NCI-H2171 (cell line): ENCODE results near the gene ZDHHC1.
A peak's percentile ranks its signal among the peaks of the same experiment; 100 is the strongest.

ENCODE experiments used
- DNase-seq: peaks from one replicate; lab custom pipeline; 2025; lab: John Stamatoyannopoulos, UW

ZDHHC1 gene

DNA sequence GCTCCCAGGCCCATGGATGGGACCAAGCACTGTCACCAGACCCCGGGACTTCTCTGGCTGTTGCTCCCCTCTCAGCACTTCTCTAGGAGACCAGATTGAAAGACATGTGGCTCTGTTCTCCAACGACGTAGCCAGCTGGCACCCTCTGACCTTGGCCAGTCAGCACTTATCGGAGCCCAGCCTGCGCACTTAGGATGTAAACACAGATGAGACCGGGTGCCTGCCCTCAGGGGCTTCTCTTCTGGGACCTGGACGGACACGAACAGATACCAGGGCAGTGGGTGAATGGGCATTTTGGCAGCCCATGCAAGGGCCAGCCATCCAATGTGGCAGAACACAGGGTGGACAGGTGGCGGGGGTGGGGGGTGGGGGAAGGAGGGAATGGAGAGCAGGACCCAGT, 6.6 kb downstream of the ZDHHC1 start:
- DNase-seq: no peak

GRCh38 chr16:67407788-67408452, 8.4 kb downstream of the ZDHHC1 start:
- no peak for DNase-seq

DNA sequence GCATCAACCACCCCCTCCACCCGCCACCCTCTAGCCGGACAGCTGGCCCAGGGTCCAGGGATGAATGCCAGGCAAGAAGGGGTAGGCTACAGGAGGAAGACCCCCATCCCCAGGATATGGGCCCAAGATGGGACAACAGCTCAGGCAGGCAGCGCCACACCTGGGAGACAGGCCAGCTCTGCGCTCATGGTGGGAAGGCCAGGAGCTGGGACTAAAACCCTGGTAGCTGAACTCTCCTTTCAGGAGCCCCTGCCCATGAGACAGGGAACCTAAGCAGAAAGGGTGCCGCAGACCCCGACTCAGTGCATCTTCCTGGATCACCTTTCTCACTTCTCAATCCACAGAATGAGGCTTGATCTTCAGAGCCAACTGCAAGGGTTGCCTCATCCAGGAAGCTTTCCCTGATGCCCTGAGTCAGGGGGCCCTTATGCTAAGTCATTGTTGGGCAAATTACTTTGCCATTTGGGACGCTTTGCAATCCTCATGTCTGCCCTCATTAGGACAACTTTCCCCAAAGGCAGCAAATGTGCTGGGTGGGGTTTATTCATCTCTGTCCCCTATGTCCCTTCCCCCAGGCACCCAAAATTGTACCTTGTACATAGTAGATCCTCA, 9.0 kb downstream of the ZDHHC1 start:
- DNase-seq: no peak

DNA sequence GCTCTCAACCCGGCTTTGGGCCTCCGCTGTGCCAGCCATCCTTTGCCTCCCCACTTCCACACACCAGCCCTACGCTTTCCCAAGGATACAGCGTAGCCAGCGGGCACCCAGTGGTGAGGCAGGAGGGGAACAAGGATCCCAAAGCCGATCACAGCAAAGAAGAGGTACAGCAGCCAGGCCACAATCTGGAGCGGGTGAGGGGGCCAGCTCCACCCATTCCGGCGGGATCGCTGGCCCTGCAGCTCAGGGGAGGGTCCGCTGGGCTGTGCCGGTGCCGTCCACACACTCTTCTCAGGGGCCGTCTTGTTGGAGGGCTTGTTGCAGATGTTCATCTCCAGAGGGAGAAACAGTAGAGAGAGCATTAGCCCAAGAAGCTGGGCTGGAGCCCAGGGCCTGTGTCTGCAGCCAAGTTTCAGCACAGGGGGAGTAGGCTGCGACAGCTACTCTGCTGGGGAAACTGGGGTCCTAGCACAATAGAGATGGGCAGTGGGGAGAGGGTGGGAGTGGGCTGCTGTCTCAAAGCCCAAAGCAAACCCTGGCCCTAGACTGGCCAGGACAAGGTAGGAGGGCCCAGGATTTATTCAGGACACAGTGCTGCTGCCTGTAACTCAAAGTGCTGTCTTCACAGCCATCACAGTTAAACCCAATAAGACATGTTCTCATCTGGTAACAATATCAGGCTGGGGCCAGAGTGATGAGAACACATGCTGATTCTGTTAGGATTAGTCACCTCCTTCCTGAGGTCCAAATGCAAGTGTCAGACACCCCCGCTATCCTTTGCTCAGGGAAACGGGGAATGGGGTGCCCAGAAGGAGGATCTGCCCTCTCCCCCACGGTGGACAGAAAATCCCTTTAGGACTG, 9.9 kb downstream of the ZDHHC1 start:
- DNase-seq: no peak

- DNase-seq: no peak
These were observed 10.9 kb downstream of the ZDHHC1 start for GRCh38 chr16:67405336-67405735.

GRCh38 chr16:67404740-67405226, 11.5 kb downstream of the ZDHHC1 start:
- no peak for DNase-seq

- no peak for DNase-seq
These were observed 12.2 kb downstream of the ZDHHC1 start for GRCh38 chr16:67403976-67404555.

- DNase-seq: no peak
These were observed 15.4 kb downstream of the ZDHHC1 start for GRCh38 chr16:67400901-67401300.

GRCh38 chr16:67399749-67400704, 16.2 kb downstream of the ZDHHC1 start:
- DNase-seq: peak; percentile 9

- DNase-seq: no peak
These were observed 17.0 kb downstream of the ZDHHC1 start for GRCh38 chr16:67399218-67399733.

- no peak for DNase-seq
These were observed 17.6 kb downstream of the ZDHHC1 start for GRCh38 chr16:67398546-67399217.

GRCh38 chr16:67397812-67398545, 18.3 kb downstream of the ZDHHC1 start:
- DNase-seq: peak; percentile 41

DNA sequence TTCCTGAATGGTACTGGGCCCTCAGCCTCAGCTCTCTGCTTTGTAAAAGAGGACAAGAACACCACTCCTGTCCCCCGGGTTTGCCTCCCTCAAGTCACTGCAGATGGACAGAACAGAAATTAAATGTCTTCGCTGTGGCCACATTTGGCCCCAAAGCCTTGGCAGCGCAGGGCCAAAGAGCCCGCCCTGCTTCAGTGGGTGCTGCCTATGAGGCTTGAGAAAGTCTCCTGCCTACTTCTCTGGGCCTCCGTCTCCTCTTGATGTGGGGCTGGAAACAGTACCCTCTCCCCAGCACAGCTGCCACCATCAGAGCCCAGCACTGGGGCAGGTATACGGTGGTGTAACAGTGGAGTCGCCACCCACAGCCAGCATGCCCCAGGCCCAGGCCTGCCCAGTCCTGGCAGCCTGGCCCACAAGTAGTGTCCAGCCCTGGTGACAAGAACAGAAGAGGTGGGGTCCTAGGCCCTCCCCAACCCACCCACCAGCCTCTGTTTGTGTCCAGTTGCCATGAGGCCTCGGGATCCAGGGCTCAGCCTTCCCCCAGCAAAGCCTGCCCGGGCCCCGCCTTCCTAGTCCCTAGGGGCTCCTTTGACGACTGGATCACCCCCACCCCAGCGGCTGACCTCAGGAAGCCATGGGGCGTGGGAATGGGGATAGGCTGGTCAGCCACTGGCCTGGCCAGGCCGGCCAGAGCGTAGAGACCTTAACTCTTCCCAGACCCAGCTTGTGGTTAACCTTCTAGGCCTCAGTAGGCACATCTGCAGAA, 19.1 kb downstream of the ZDHHC1 start:
- no peak for DNase-seq

DNA sequence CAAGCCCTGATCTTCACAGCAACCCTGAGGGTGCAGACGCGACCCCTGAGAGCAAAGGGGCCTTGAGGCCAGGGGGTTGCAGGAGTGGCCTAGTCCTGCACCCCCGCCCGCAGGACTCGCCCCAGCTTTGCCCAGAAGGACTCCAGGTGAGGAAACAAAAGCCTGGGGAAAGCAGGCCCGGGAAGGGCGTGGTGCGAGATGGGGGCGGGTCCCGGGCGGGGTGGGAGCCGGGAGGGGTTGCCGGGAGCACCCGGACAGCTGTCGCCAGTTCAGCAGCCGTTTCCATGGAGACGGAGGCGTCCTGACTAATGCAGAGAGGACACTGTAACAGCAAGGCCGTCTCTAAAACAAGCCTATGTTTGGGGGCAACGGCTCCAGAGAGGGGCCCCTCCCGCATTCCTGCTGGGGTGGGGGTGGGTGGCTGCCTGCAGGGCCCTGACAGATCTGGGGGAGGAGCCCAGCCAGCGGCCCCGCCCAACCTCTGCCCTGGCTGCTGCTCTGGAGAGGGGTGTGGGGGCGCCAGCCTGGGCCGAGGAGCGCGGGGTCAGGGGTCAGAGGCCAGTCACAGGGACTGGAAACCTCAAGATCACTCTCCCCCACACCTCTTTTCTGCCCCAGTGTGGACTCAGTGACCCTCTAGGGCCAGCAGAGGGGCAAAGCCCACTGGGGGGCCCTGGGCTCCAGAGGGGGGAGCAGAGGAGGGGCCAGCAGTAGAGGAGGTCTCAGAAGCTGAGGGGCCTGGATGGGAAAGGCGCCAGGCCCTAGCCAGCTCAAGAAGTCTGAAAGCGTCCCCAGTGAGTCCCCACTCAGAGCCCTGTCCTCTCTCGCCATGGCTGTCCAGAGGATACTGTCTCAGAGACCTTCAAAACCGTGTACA, 19.9 kb downstream of the ZDHHC1 start:
- peak; percentile 97 for DNase-seq

GRCh38 chr16:67395458-67396158, 20.7 kb downstream of the ZDHHC1 start:
- DNase-seq: peak; percentile 94

DNA sequence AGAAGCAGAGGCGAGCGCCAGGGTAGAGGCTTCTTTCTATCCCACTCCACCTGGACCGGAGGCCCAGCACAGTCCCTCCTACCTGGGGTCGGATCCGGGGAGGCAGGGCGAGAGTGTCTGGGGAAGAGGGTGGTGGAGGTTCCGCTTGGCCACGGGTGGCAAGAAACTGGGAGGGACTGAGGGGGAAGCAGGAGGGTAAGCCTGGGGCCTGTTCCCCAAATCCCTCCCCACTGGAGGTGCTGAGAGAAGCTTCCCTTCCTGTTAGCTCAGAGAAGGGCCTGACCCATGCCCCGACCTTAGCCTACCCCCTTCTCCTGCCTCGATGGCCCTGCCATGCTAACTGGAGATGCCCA, 21.2 kb downstream of the ZDHHC1 start:
- DNase-seq: no peak
